K562 (cell line): ENCODE results near the gene OR51B2. TPM values are rescaled to one million over a fixed set of nuclear protein-coding genes. Genes with fewer than 3 reads are reported as not detected.

Source experiments
- ATAC-seq: fragments of 200-7000 bp; cut with Tn5 transposase; 3 replicates; pipeline ENCODE4 v1.9.1; 2020; ENCODE audit warnings: moderate library complexity
- BruUV-seq: library from RNA; stranded (reverse); fragments of 400-500 nt; replicated peaks from 2 replicates; lab custom pipeline; 2021; lab: Mats Ljungman, UMichigan
- CTCF ChIA-PET: fragments of 300-600 bp; formaldehyde crosslinking; extraction: SDS; loops from one replicate; lab custom pipeline; 2021; ENCODE audit warnings: low intra/inter-chr PET ratio; lab: Yijun Ruan, JAX
- POLR2A ChIA-PET: fragments of 300-600, 350-650 bp; sonication (Branson Sonifier 250); formaldehyde crosslinking; extraction: SDS; loops from one replicate; lab custom pipeline; 2021; ENCODE audit warnings: antibody characterized with exemption, inconsistent platforms; lab: Yijun Ruan, JAX
- DNase-seq, 4 experiments: peaks; one replicate each; pipeline versions ENCODE4 v3.0.0 to v3.0.0-alpha.2; 2011 to 2018; ENCODE audit warnings: low spot score in 3 of 4, mixed read lengths in 3 of 4; ENCODE audit errors: extremely low read depth in 1 of 4
- FAIRE-seq: peaks from 2 replicates; lab custom pipeline; 2011; peaks lifted over from hg19 to GRCh38; lab: Jason Lieb, UNC
- H2AFZ ChIP-seq: 2 replicates; pipeline ENCODE4 v1.6.0; 2011; ENCODE audit warnings: low read depth, low read length, control low read depth, inconsistent platforms
- H3K27ac ChIP-seq: fragments of 200-600 bp; 3 replicates; pipeline ENCODE4 v1.8.0; 2011; ENCODE audit warnings: low read depth, mild to moderate bottlenecking, control low read depth, inconsistent platforms, low read length, moderate library complexity, mixed read lengths; ENCODE audit errors: extremely low read depth
- H3K27me3 ChIP-seq, 2 experiments: fragments of 300-600 bp in 1 of 2; 2 replicates in 1 of 2; 3 replicates in 1 of 2; pipeline versions ENCODE4 v1.6.0 to v1.8.0; 2011; ENCODE audit warnings: inconsistent platforms in 2 of 2, low read length in 2 of 2, mild to moderate bottlenecking in 1 of 2, mixed read lengths in 1 of 2, moderate library complexity in 1 of 2; ENCODE audit not compliant: control insufficient read depth in 2 of 2, insufficient read depth in 2 of 2
- H3K36me3 ChIP-seq: fragments of 300-600 bp; 3 replicates; pipeline ENCODE4 v1.8.0; 2011; ENCODE audit warnings: mild to moderate bottlenecking, low read length, inconsistent platforms; ENCODE audit not compliant: control insufficient read depth, insufficient read depth
- H3K4me1 ChIP-seq, 2 experiments: fragments of 200-600 bp in 1 of 2; replicated peaks in 1 of 2; 2 replicates in 1 of 2; 3 replicates in 1 of 2; pipeline versions ENCODE4 v1.5.1 to v1.8.0; 2011; ENCODE audit warnings: inconsistent platforms in 2 of 2, low read length in 2 of 2, mild to moderate bottlenecking in 1 of 2, mixed read lengths in 1 of 2, moderate library complexity in 1 of 2; ENCODE audit not compliant: control insufficient read depth in 2 of 2, insufficient read depth in 2 of 2
- H3K4me2 ChIP-seq: 2 replicates; pipeline ENCODE4 v1.6.1; 2011; ENCODE audit warnings: low read length, control low read depth, inconsistent platforms, mixed read lengths; ENCODE audit not compliant: insufficient read depth
- H3K4me3 ChIP-seq: fragments of 200-600 bp; sonication (generic), shearing (Covaris generic); 2 replicates; pipeline ENCODE4 v1.5.1; 2016; ENCODE audit warnings: control low read depth, inconsistent platforms
- H3K79me2 ChIP-seq: fragments of 200-600 bp; 3 replicates; pipeline ENCODE4 v1.8.0; 2011; ENCODE audit warnings: low read length, inconsistent platforms; ENCODE audit not compliant: control insufficient read depth, insufficient read depth
- H3K9ac ChIP-seq, 2 experiments: 2 replicates each; pipeline versions ENCODE4 v1.6.0 to v1.6.1; 2011; ENCODE audit warnings: low read depth in 2 of 2, low read length in 2 of 2, control low read depth in 1 of 2, inconsistent platforms in 1 of 2, mild to moderate bottlenecking in 1 of 2, mixed read lengths in 1 of 2; ENCODE audit not compliant: insufficient read depth in 1 of 2
- H3K9me1 ChIP-seq: one replicate; pipeline ENCODE4 v1.6.0; 2011; ENCODE audit warnings: inconsistent platforms, mild to moderate bottlenecking, low read length, moderate library complexity; ENCODE audit not compliant: control insufficient read depth, insufficient read depth
- H3K9me3 ChIP-seq: replicated peaks from 2 replicates; pipeline ENCODE4 v1.5.1; 2011; ENCODE audit warnings: low read depth, low read length, inconsistent platforms; ENCODE audit not compliant: control insufficient read depth, insufficient read depth
- H4K20me1 ChIP-seq: replicated peaks from 2 replicates; pipeline ENCODE4 v1.6.1; 2011; ENCODE audit warnings: low read length, inconsistent platforms, mixed read lengths; ENCODE audit not compliant: control insufficient read depth, insufficient read depth
- CEBPB ChIP-seq: fragments of 450-650 bp; IDR thresholded peaks from 2 replicates; pipeline ENCODE4 v1.6.1; 2016; ENCODE audit warnings: missing genetic modification characterization, missing compliant biosample characterization
- HNRNPK ChIP-seq: fragments of 200-400 bp; formaldehyde crosslinking; IDR thresholded peaks from one replicate; pipeline ENCODE4 v1.6.1; 2018; ENCODE audit warnings: mild to moderate bottlenecking, low read depth, low read length; ENCODE audit not compliant: poor library complexity, severe bottlenecking
- HNRNPUL1 ChIP-seq: fragments of 200-400 bp; formaldehyde crosslinking; IDR thresholded peaks from 2 replicates; pipeline ENCODE4 v1.6.1; 2017; ENCODE audit warnings: low read length
- HSF4 ChIP-seq: fragments of 250-450 bp; sonication (Bioruptor Pico); IDR thresholded peaks from 2 replicates; pipeline ENCODE4 v2.1.2; 2022; ENCODE audit warnings: mild to moderate bottlenecking, moderate library complexity, borderline replicate concordance
- KLF6 ChIP-seq: fragments of 250-450 bp; sonication (Bioruptor Pico); IDR thresholded peaks from 2 replicates; pipeline ENCODE4 v1.4.0; 2020; ENCODE audit warnings: mild to moderate bottlenecking, moderate library complexity, borderline replicate concordance
- MED1 ChIP-seq: sonication (generic); formaldehyde crosslinking; IDR thresholded peaks from 2 replicates; pipeline ENCODE4 v1.8.1; 2023; ENCODE audit warnings: missing genetic modification reagents, borderline replicate concordance
- NFRKB ChIP-seq: fragments of 450-650 bp; IDR thresholded peaks from 2 replicates; pipeline ENCODE4 v1.6.1; 2016; ENCODE audit warnings: low read depth
- NR2C2 ChIP-seq, 2 experiments: fragments of 200-800 bp in 1 of 2; sonication (Bioruptor generic) in 1 of 2; sonication (generic) in 1 of 2; formaldehyde crosslinking in 1 of 2; IDR thresholded peaks; 2 replicates each; pipeline versions ENCODE4 v1.6.1 to v1.8.0; 2016 to 2022; ENCODE audit warnings: mild to moderate bottlenecking in 1 of 2, missing compliant biosample characterization in 1 of 2, missing genetic modification characterization in 1 of 2, missing genetic modification reagents in 1 of 2
- NR4A1 ChIP-seq, 2 experiments: fragments of 250-450 bp in 1 of 2; fragments of 450-650 bp in 1 of 2; sonication (Bioruptor Pico) in 1 of 2; IDR thresholded peaks; 2 replicates each; pipeline versions ENCODE4 v1.4.0 to v1.6.1; 2016 to 2020; ENCODE audit warnings: mild to moderate bottlenecking in 2 of 2, missing compliant biosample characterization in 1 of 2, missing genetic modification characterization in 1 of 2, moderate library complexity in 1 of 2
- RAD21 ChIP-seq, 2 experiments: fragments of 250-450 bp in 1 of 2; fragments of 450-650 bp in 1 of 2; sonication (Bioruptor Pico) in 1 of 2; formaldehyde crosslinking in 1 of 2; IDR thresholded peaks in 1 of 2; conservative IDR thresholded peaks in 1 of 2; 2 replicates each; pipeline versions ENCODE4 v1.4.0 to v1.8.0; 2020 to 2022; ENCODE audit warnings: mild to moderate bottlenecking in 2 of 2, moderate library complexity in 1 of 2
- RFX7 ChIP-seq: fragments of 250-450 bp; sonication (Bioruptor Pico); IDR thresholded peaks from 2 replicates; pipeline ENCODE4 v1.5.1; 2021; ENCODE audit warnings: mild to moderate bottlenecking
- ZFP36 ChIP-seq: fragments of 150-350 bp; IDR thresholded peaks from 2 replicates; pipeline ENCODE4 v1.6.1; 2018; ENCODE audit warnings: low read length, low read depth; ENCODE audit not compliant: partially characterized antibody
- ZNF165 ChIP-seq: fragments of 250-450 bp; sonication (Bioruptor Pico); IDR thresholded peaks from 2 replicates; pipeline ENCODE4 v1.4.0; 2020; ENCODE audit warnings: borderline replicate concordance
- ZNF586 ChIP-seq: fragments of 450-650 bp; formaldehyde crosslinking; conservative IDR thresholded peaks from 2 replicates; pipeline ENCODE4 v1.4.0; 2020; ENCODE audit warnings: mild to moderate bottlenecking, moderate library complexity
- WGBS: fragments of 100-300 bp; shearing (Covaris generic); methylation state at CpG from one replicate; pipeline ENCODE4 v1.1.6; 2016; ENCODE audit warnings: low coverage, mixed read lengths; ENCODE audit not compliant: insufficient coverage; ENCODE audit errors: missing lambda C conversion rate; 5-methylcytosine and 5-hydroxymethylcytosine counted together
- in situ Hi-C: fragments of 300-500 bp; cut with MboI; formaldehyde crosslinking; loops from 4 replicates; pipeline ENCODE4 v1.15.0; 2018; ENCODE audit warnings: inconsistent platforms, mixed read lengths
- intact Hi-C: fragments of 100-400 bp; cut with micrococcal nuclease; formaldehyde crosslinking; loops from 2 replicates; pipeline ENCODE4 v1.14.2; 2022
- polyA plus RNA-seq, 8 experiments: library from polyadenylated mRNA; depleted of rRNA in 4 of 8; stranded (reverse) in 5 of 8; unstranded in 3 of 8; fragments of >200 nt; fragmentation: Nextera tagmentation in 2 of 8; fragmentation: Illumina TruSeq in 1 of 8; extraction: Ambion mirVana in 2 of 8; extraction: Trizol in 1 of 8; gene quantifications; 2 replicates each; pipeline versions ENCODE4 v1.2.1 to v1.2.3, GENCODE V29; 2011 to 2014; ENCODE audit warnings: inconsistent platforms in 1 of 8, missing spikeins in 1 of 8
- total RNA-seq, 7 experiments: library from RNA; depleted of rRNA in 6 of 7; stranded (reverse); fragments of >200 nt in 6 of 7; fragmentation: Illumina TruSeq in 2 of 7; extraction: Trizol in 2 of 7; gene quantifications; 2 replicates each; pipeline versions ENCODE4 v1.2.1 to v1.2.3, GENCODE V29; 2011 to 2021; ENCODE audit warnings: low replicate concordance in 1 of 7
- TF ChIP-seq, protein P1 (sequence below): fragments of 250-450 bp; sonication (Bioruptor Pico); IDR thresholded peaks from 2 replicates; pipeline ENCODE4 v1.8.0; 2021; ENCODE audit warnings: moderate library complexity, mild to moderate bottlenecking, inconsistent platforms
- TF ChIP-seq, protein P2 (sequence below): sonication (generic); formaldehyde crosslinking; IDR thresholded peaks from 2 replicates; pipeline ENCODE4 v1.5.0; 2020; ENCODE audit warnings: missing genetic modification reagents
- TF ChIP-seq, protein P3 (sequence below): fragments of 250-450 bp; sonication (Bioruptor Pico); IDR thresholded peaks from 2 replicates; pipeline ENCODE4 v1.5.0; 2022; ENCODE audit warnings: mild to moderate bottlenecking
- TF ChIP-seq, protein P4 (sequence below): sonication (generic); formaldehyde crosslinking; IDR thresholded peaks from 2 replicates; pipeline ENCODE4 v1.9.0; 2022; ENCODE audit warnings: mild to moderate bottlenecking, missing genetic modification reagents

Gene OR51B2
- total and polyA plus RNA-seq, 9 of the 15 experiments (the other 6 are each of a cell fraction or from before 2014, with no cell fraction given) = 0.38 to 6.6 (median 4.0) TPM

DNA sequence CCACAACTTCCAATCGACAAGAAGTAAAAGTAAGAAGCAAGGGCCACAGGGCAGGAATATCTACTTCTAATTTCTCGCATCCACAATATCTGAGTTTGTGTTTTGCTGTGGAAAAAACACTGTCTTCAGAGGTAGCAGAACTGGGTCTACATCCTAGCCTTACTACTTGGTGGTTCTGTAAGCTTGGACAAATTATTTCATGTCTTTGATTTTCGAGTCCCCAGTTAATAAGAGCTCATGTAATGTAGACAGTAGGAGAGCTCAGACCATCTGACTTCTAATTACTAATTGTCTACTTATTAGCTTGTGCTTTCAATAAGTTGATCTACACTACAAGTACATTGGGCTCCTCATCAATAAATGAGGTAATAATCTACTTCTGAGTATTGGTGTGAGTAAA, 41.0 kb downstream of the OR51B2 start:
- Histone ChIP-seq H3K27me3 (no peaks in the 10 kb centered on the region), H2AFZ (no peak overlapping the region), H3K9me1 (no peaks in the 10 kb centered on the region), H3K9me3 (no peaks in the 10 kb centered on the region), H4K20me1 (no peaks in the 10 kb centered on the region), H3K36me3 (peaks cover 50% of the 10 kb centered on the region), H3K9ac (peak overlapping the region in 1 of 2 experiments; percentile 3; a peak in 1 of 4 replicates), H3K4me1 (peaks cover 33 to 88% of the 10 kb centered on the region in 2 experiments), H3K79me2 (peaks cover 90% of the 10 kb centered on the region), H3K4me3 (no peak overlapping the region), H3K27ac (peak overlapping the region; percentile 51), H3K4me2 (0 out of 2 replicates have a peak overlapping the region, but pooled peaks have one; percentile 16)
- BruUV-seq = no TSS peak
- intact Hi-C loops (loop anchor here (10.0 kb wide), 2 partner anchors 222 to 312 kb away; partner anchors contain the start of genes TRIM6 and UBQLN3), in situ Hi-C loops (no loop called here)
- WGBS = 68% methylated on average over 3 of the region's 3 CpGs
- ChIA-PET POLR2A (interaction anchor here (0.8 to 2.1 kb wide), 3 partner anchors 17 to 353 kb away, joined by 3 to 7 read pairs (median 5); partner anchors contain the start of gene HBG1), CTCF (no interaction called here)
- ATAC-seq = no peak
- no peak for FAIRE-seq
- no peak for DNase-seq
- no peak for TF ChIP-seq NR4A1 (CRISPR knock-in tag; IDR thresholded peaks at IDR 0.05)
- TF ChIP-seq NR4A1 (tag; IDR thresholded peaks at IDR 0.05) = 0 out of 2 replicates have a peak, but pooled peaks have one; percentile 11
- no peak for TF ChIP-seq ZNF586 (CRISPR knock-in tag)
- TF ChIP-seq KLF6 = no peak
- no peak for TF ChIP-seq MED1 (CRISPR knock-in tag)
- TF ChIP-seq, protein P1, sequence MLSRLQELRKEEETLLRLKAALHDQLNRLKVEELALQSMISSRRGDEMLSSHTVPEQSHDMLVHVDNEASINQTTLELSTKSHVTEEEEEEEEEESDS (CRISPR knock-in tag) = no peak
- no peak for TF ChIP-seq HSF4 (CRISPR knock-in tag)
- TF ChIP-seq HNRNPK = no peak
- no peak for TF ChIP-seq CEBPB (tag)
- no peak for TF ChIP-seq ZFP36
- TF ChIP-seq, protein P2, sequence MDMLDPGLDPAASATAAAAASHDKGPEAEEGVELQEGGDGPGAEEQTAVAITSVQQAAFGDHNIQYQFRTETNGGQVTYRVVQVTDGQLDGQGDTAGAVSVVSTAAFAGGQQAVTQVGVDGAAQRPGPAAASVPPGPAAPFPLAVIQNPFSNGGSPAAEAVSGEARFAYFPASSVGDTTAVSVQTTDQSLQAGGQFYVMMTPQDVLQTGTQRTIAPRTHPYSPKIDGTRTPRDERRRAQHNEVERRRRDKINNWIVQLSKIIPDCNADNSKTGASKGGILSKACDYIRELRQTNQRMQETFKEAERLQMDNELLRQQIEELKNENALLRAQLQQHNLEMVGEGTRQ = no peak
- TF ChIP-seq, protein P3, sequence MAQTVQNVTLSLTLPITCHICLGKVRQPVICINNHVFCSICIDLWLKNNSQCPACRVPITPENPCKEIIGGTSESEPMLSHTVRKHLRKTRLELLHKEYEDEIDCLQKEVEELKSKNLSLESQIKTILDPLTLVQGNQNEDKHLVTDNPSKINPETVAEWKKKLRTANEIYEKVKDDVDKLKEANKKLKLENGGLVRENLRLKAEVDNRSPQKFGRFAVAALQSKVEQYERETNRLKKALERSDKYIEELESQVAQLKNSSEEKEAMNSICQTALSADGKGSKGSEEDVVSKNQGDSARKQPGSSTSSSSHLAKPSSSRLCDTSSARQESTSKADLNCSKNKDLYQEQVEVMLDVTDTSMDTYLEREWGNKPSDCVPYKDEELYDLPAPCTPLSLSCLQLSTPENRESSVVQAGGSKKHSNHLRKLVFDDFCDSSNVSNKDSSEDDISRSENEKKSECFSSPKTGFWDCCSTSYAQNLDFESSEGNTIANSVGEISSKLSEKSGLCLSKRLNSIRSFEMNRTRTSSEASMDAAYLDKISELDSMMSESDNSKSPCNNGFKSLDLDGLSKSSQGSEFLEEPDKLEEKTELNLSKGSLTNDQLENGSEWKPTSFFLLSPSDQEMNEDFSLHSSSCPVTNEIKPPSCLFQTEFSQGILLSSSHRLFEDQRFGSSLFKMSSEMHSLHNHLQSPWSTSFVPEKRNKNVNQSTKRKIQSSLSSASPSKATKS (CRISPR knock-in tag) = no peak
- TF ChIP-seq RFX7 (CRISPR knock-in tag) = no peak
- TF ChIP-seq RAD21 (CRISPR knock-in tag; conservative IDR thresholded peaks at IDR 0.05 in 1 of 2, IDR thresholded peaks at IDR 0.05 in 1 of 2) = 0 out of 4 replicates have a peak, but pooled peaks of 1 of the 2 experiments have one; percentile 1
- TF ChIP-seq, protein P4, sequence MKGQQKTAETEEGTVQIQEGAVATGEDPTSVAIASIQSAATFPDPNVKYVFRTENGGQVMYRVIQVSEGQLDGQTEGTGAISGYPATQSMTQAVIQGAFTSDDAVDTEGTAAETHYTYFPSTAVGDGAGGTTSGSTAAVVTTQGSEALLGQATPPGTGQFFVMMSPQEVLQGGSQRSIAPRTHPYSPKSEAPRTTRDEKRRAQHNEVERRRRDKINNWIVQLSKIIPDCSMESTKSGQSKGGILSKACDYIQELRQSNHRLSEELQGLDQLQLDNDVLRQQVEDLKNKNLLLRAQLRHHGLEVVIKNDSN (CRISPR knock-in tag) = no peak
- no peak for TF ChIP-seq ZNF165 (CRISPR knock-in tag)
- TF ChIP-seq HNRNPUL1 = no peak
- TF ChIP-seq NR2C2 (CRISPR knock-in tag; IDR thresholded peaks at IDR 0.05) = no peak
- TF ChIP-seq NR2C2 (tag; IDR thresholded peaks at IDR 0.05) = peak; percentile 7; the same call in 1 of the 2 replicates
- TF ChIP-seq NFRKB = no peak
